GM21825 (cell line): ENCODE data around the gene HIVEP1.
A peak's percentile ranks its signal among the peaks of the same experiment; 100 is the strongest.

ENCODE experiments used
- ATAC-seq: cut with Tn5 transposase; IDR thresholded peaks from one replicate; pipeline ENCODE4 v1.9.1; 2021; ENCODE audit warnings: mild to moderate bottlenecking, moderate library complexity; ENCODE audit not compliant: unreplicated experiment

The HIVEP1 gene

GRCh38 chr6:12047792-12048432 lies 35.8 kb downstream of the HIVEP1 start:
- ATAC-seq: no peak

- no peak for ATAC-seq
Observed at GRCh38 chr6:12048609-12049008, 36.5 kb downstream of the HIVEP1 start.

DNA sequence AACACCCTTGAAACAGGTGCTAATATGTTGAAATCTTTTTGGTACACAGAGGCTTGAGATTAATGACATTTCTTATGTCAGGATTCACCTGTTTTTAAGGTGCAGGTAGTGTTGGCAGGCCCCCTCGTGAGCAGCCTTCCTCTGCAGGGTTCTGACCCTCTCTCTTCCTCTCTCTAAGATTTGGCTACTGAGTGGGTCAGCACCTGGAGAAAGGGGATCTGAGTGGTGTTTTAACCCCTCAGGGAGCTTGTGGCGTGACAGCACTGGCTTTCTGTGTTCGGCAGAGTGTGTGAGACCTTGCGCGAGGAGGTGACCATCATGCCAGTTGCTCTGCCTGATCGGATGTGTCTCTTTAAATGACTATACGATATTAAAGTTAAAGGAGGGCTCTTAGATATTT lies 37.1 kb downstream of the HIVEP1 start:
- ATAC-seq: peak; percentile 45

GRCh38 chr6:12051861-12052368 lies 39.8 kb downstream of the HIVEP1 start:
- peak; percentile 72 for ATAC-seq

- ATAC-seq: no peak
Observed at GRCh38 chr6:12058172-12058961, 46.3 kb downstream of the HIVEP1 start.

DNA sequence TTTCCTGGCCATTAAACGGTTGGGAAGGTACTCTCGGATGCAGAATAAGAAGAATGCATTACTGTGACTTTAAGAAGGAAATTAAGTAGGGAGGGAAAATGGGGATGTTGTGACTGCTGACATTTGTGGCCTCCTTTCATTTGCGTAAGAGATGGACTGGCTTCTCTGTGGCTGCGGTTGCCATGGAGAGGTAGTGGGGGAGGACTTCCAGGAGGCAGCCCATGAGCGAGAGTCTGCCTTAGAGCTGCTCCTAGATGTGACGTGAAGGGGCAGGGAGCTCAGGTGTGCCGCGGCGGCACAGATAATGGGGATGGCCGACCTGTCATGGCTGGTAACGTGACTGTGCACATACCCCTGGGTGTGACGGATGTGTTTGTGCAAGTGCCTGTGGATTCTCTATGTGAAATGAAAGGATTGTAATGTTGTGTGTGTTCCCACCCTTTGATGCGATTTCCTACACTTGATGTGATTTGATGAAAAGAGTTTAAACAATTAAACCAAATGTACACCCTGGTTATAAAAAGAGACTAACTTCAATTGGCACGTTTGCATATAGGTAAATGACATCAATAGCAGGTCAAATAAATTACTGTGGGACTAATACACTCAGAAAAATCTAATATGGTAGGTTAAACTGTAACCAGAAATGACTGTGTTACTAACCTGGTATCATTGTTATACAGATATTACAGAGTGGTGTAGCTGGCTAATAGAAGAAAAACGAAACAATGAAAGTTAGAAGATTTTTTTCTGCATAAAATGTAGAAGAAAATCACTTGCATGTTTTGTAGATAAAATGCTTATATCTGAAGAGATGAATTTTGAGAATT lies 48.9 kb downstream of the HIVEP1 start:
- peak; percentile 68 for ATAC-seq

DNA sequence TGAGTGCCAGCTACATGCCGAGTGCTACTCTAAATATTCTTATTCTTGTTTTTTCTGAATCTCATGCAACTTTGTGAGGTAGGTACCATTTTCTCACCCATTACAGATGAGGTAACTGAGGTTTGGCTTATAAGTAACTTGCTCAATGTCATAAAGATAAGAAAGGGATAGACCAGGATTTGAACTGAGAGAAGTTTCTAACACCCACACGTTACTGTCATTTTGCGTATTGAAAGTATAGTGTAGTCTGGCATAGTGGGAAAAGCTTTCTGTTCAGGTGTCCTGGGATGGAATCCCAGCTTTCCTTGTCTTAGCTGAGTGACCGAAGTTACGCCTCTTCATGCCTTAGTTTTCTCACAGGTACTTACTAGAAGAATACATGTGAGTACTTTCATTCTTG lies 50.5 kb downstream of the HIVEP1 start:
- ATAC-seq: no peak

DNA sequence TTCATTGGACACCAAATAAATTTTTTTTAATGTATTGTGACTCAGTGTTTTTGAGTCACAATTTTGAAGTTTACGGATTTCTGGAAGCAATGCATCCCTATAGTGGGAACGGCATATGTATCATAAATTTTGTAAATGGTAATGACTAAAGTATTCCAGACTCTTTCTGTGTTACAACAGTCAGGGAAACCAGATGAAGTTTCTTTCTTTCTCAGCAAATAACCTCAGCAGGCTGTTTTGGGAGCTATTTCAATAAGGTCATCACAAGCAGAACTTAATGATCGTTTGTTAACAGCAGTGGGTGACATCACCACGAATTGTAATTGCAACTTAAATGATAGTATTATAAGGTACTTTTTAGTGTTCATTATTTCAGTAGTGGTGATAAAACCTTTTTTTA lies 52.0 kb downstream of the HIVEP1 start:
- no peak for ATAC-seq

DNA sequence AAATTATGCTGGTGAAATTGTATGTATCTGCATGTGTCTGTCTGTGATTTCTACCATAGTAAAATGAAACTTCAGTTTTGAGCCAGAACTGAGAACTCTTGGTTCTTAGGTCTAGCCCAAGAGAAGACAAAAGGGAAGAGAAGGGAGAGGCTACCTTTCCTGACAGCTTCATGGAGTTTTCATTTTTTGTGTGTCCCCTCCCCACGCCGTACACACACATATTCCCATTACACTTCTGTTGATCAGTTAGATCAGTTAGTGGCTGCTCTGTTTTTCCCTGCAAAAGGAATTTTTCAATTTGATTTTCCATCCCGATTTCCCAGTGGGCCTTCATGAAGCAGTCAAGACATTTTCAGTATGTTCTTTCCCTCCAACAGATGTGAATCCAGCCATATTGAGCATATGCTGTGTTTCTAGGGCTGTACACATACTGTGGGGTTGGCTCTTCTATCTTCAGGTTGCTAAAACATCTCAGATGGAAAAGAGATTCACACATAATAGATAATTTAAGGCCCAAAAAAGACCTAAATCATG lies 52.5 kb downstream of the HIVEP1 start:
- ATAC-seq: no peak

DNA sequence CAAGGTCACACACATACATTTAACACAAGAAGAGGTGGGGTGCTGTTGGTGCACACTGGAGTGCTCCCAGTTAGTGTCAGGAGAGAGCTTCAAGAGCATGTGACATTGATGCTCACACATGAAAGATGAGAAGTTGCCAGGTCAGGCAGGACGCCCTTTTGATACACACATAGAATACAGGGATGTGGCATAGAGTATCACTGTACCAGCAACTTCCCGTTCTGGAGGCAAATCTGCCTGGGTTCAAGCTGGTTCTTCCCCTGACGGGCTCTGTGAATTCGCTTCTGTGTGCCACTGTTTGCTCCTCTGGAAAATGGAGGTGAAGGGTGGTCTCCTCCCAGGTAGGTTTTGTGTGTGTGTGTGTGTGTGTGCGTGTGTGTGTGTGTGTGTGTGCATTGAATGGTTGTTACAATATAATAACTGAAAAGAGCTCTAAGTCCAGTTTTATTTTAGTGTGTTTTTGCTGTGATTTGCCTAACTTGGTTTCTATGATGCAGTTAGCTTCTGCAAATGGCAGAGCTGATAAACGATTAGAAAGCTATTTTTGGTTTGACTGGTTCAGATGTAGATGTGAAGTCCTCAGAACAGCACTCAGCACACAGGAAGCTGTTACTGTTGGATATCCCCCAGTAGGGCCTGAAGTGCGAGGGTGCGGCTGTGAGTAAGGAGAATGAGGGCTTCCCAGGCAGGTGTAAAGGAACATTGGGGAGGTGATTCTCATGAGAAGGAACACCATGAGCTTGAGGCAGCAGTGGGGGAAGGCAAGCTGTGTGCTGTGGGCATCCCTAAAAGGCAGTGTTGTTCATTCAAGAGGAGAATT lies 53.4 kb downstream of the HIVEP1 start:
- ATAC-seq: no peak

DNA sequence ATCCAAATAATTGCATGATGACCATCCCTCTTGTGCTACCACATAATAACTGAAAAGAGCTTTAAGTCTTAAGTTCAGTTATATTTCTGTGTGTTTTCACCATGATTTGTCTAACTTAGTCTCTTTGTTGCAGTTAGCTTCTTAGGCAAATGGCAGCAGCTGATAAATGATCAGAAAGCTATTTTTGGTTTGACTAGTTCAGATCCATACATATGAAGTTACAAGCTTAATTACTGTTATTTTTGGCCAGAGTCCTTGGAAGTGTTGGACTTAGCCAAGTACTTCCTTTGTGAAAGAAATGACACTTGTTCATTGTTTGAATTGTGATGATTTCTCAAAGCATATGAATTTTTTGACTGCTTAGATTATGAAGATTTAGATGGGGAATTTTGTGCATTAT lies 54.2 kb downstream of the HIVEP1 start:
- no peak for ATAC-seq

GRCh38 chr6:12068899-12069557 lies 56.9 kb downstream of the HIVEP1 start:
- no peak for ATAC-seq

GRCh38 chr6:12069891-12070529 lies 57.9 kb downstream of the HIVEP1 start:
- no peak for ATAC-seq

GRCh38 chr6:12071064-12071615 lies 59.0 kb downstream of the HIVEP1 start:
- no peak for ATAC-seq

- ATAC-seq: no peak
Observed at GRCh38 chr6:12075067-12075563, 63.0 kb downstream of the HIVEP1 start.

DNA sequence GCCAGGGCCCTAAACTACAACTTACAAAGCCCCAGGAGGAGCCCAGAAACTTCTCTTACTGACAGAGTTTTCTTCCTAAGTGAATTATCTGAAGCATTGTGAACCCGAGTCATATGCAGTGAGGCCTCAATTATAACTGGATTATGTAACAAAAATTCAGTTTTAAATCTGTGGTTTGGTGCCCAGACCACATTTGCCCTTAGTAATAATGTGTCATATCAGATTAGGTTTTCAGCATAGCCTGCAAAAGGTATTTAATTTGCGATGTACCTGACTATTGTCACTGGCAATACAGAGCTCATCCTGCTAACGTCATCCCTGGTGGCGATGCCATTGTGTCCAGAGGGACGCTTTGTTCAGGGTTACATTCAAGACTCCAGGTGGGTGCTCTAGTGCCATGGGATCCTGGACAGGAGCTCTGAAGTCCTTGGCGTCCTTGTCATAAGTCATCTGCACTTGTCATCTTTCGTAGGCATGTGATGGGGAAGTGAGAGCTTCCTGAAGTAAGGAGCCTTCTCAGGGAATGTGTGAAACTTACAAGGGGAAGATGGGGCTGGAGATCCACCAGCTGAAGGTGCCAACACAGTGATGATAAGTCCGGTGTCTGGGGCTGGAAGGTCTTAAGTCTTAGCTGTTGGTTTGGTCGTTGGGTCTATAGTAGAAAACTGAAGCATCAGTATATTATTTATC lies 65.1 kb downstream of the HIVEP1 start:
- ATAC-seq: no peak

DNA sequence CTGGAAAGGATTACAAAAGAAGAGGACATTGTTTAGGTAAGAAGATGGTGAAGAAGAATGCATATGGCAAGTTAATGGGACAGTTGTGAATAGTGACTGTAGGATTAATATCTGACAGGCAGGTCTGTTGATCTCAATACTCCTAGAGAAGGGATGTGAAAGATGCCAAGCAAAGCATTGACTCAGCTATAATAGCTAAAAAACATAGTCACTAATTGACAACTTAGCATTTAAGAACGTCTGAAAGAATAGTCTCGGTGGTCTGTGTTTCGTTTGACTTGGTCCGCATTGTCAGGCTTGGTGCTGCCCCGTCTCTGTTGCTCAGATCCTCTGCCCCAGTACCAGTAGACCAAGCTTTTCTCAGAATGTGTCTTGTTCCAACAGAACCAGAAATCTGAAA lies 65.9 kb downstream of the HIVEP1 start:
- no peak for ATAC-seq

- ATAC-seq: peak; percentile 53
Observed at GRCh38 chr6:12081771-12082170, 69.7 kb downstream of the HIVEP1 start.
